ENCODE results near the gene RFNG.

Gene RFNG

GRCh38 chr17:82012640-82013295 is 38.8 kb downstream of the RFNG start:
- no peak for DNase-seq

DNA sequence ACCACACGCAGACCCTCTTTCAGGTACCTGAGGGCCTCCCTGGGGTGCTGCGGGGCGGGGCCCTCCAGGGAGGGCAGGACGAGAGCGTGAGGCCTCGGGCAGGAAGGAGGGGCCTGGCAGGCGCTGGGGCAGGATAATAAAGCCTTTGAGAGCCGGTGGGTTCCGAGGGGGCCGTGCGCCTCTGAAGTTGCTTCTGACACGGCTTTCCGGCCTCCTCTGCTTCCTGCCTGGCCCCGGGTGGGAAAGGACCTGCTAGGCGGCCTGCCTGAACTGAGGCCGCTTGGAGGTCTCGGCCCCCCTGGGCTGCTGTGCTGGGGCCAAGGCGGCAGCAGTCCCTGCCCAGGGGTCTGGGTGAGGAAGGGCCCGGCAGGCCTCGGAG is 39.4 kb downstream of the RFNG start:
- DNase-seq = no peak

DNA sequence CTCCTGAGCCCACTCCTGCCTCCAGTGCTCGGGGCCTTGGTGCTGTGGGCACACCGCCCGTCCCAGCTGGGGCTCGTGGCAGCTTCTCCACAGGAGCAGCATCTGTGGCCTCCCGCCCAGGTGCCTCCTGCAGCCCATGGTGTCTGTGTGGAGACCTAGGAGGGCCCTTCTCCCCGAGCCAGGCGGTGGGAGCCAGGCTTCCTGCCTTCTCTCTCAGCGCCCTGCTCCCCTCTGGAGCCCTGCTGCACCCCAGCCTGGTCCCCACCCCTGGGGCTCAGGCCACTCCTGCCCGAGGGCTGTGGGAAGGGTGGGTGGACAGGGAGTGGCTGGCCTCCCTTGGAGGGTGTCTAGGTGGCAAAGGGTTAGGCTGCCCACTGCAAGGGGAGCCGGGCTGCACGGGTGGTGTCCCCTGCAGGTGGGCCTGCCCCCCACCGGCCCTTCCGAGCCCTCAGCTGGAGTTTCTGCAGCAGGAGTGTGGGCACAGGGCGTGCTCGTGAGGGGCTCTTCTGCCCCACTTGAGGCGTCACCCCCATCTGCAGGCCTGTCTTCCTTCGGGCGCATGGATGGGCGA is 39.9 kb downstream of the RFNG start:
- DNase-seq = no peak

DNA sequence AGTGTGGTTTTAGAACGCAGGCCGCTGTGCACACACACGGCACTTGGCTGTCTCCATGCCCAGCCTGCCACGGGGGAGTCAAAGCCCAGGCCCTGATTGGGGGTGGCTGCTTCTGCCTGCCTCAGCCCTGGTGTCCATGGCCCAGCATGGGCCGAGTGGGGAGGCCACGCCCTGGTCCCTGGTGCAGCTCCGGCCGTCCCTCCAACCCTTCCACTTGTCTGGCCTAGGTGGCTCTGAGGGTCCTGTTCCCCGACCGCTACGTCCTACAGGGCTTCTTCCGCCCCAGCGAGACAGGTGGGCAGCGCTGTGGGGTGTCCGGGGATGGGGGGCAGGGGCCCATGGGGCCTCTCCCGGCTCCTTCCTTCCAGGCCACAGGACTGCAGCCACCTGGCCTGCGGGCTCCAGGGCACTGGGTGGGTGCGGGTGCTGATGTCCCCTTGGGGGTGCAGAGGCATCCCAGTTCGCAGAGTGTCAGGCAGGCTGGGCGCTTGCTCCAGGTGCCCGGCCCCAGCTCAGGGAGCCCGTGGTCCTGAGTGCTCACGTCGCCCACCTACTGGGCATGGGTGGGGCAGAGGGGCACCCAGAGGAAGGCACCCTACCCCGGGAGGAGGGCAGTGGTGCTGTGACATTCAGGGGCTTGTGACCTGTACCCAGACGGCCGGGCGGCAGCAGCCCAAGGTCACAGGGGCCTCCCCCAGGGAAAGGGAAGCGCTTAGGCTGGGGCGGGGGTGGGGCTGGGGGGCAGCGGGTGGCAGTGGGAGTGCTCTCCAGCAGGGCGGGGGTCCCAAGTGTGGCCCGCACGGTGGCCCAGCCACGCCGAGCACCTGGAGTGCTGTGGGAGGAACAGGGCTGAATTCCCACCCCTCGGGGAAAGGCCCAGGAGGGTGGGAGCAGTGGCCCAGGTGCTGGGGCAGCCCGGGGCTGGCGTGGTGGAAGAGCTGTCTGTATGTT is 40.8 kb downstream of the RFNG start:
- no peak for DNase-seq

GRCh38 chr17:82009413-82009812 is 42.2 kb downstream of the RFNG start:
- no peak for DNase-seq

DNA sequence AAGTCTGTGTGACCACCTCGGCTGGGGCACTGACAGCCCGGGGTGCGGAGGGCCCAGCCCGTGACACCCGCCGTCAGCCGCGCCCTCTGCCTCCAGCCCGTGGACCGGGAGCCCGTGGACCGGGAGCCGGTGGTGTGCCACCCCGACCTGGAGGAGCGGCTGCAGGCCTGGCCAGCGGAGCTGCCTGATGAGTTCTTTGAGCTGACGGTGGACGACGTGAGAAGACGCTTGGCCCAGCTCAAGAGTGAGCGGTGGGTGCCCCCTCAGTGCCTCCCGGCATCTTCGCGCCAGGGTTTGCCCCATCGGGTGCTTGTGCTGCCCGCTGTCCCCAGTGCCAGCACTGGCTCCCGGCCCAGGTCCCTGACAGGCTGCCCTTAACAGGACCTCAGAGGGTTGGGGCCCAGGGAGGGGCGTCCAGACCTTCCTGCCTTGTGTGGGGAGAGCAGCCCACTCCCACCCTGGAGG is 42.6 kb downstream of the RFNG start:
- DNase-seq = no peak

DNA sequence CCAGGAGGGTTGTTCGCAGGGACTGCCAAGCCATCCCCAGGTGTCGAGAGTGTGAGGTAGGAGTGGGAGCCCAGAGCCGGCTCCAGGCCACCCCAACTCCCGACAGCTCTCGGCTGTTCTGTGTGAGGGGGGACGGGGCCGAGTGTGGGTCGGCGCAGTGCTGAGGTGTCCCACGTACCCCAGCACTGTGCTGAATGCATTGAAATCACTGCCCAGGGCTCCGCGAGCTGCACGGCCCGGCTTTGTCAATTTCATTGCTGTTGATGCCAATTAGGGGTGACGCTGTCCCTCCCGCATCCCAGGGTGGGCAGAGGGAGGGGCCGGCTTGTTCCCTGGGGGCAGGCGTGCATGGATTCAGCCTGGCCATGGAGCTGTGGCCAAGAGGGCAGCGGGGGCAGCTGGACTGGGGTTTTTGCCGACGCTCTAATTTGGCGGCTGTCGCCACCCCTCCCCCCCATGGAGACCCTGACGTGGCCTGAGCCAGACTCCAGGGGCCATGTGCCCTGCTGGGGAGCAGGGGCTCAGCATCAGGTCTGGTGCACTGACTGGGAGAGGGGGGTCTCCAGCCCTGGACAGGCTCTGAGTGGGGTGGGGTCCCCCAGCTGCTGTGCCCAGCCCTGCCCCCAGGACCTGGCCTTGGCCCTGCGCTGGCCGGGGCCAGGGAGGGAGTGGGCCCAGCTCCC is 43.2 kb downstream of the RFNG start:
- DNase-seq = no peak

GRCh38 chr17:82007495-82008257 is 43.9 kb downstream of the RFNG start:
- no peak for DNase-seq

DNA sequence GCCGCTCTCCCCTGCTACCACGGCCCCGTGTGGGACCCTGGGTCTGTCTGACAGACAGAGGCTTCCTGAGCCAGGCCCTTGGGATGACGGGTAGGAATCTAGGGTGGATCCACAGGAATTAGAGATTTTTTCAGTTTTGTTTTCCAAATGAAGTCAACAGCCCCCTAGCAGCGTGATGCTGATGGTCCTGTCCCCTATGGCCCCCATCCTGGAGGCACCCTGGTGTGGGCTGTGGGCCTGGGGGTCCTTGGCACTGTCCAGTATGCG is 44.5 kb downstream of the RFNG start:
- DNase-seq = no peak

GRCh38 chr17:82006468-82007227 is 45.0 kb downstream of the RFNG start:
- no peak for DNase-seq

DNA sequence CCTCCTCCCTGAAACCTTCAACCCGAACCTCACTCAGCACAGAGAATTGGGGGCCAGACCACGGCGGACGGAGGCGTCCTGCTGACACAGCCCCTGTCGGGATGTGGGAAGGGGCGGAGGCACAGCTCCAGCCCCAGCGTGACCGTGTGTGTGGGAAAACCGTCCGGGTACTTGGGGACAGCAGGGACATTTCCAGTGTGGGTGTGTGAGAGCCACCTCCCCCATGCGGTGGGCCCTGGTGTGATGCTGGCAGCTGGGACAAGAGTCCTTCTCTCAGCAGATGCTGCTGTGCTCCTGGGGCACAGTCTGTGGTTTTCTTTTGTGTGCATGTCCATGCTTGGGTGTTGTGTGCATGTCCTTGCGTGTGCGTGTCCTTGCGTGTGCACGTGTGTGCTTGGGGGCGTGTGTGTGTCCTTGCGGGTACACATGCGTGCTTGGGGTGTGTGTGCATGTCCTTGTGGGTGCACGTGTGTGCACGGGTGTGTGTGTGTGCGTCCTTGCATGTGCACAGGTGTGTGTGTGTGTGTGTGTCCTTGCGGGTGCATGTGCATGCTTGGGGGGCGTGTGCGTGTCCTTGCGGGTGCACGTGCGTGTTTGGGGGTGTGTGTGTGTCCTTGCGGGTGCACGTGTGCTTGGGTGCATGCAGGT is 45.8 kb downstream of the RFNG start:
- DNase-seq = no peak

DNA sequence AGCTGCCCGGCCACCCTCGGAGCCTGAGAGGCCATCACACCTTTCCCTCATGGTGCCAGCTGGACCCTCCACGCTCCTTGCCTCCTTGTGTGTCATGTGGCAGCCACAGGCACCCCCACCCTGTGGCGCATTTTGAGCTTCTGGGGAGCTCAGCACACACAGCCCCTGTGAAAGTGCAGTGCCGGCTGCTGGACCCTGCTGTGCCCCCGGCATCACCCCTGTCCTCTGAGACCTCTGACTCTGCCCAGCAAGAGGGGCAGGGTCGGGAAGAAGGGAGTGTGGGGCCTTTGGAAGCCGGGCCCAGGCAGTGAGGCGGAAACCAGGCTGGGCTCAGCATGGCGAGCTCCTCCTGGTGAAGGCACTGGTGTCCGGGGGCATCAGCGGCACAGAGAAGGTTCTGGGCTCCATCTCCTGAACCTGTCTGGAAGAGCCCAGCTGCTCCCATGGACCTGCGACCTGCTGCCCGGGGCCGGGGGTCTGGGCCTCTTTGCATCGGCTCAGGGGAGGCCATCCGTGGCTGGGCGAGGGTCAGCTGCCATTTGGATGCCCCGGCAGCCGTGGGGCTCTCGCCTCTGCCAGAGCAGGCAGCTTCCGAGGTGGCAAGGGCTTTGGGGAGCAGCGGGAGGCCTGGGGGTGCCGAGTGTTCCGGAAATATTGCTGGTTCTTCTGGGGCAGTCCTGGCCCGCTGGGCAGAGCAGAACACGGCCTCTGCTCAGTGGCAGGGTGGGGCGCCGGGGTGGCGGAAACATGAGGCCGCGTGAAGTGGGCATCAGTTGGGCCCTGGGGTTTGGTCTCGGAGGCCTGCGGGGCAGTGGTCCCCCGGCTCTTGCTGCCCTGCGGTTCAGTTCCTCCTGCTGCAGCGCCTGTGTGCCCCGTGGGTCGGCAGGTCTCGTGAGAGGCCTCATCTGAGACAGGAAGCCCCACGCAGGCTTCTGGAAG is 46.8 kb downstream of the RFNG start:
- no peak for DNase-seq

DNA sequence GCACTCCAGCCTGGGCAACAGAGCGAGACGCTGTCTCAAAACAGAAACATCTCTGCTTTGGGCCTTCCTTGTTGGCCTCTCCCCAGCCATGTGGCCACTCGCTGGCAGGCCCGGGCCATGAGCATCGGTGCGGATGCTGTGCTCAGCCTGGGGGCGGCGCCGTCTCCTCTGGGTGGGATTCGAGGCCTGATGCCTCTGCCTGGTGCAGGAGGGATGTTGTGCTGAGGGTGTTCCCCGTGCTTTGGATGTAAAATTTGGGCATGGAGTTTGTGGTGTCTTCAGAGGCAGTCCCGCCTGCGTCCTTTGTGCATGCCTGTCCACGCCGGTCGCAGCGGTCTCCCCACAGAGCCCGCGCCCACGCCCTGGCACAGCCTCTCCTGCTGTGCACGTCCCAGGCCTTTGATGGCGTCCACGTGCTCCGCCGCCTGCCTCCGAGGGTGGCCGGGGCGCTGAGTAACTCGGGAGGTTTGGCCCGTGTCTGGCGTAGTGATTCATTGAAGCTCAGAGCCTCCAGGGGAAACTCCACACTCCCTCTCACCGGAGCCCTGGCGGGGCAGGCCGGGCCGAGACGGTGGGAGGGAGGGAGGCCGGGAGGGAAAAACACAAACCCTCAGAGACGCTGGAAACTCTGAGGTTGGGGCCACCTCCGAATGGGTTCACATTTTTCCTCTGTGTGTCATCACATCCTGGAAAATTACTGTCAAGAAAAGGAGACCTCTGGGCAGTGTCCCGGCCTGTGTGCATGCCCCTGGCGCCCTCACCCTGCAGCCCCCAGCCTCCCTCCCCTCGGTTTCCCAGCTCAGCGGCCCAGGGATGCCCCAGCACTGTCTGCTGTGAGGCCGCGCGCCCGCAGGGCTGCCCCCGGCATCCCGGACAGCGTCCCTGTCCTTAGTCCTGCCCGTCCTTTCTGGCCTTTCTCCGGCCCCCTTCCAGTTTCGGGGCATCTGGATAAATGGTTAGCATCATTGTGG is 47.9 kb downstream of the RFNG start:
- no peak for DNase-seq

DNA sequence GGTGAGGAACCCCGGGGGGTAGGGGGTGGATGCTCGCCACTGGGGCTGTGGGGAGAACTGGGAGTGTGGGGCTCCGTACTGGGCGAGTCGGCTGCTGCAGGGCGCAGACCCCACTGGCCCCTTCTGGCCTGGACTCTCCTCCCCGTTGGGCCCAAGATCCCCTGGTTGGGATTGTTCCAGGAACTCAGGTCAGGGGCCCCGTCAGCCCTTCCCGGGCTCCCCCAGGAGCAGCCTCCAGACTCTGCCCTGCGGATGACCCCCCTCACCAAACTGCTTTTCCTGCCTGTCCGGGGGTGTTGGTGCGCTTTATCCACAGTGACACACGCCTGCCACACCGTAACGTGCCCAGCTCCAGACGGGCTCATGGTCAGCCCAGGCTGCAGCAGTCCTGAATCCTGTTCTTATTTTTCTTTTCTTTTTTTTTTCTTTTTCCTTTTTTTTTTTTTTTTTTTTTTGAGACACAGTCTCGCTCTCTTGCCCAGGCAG is 50.0 kb downstream of the RFNG start:
- no peak for DNase-seq

- no peak for DNase-seq
Measured at GRCh38 chr17:82000803-82001570, 50.6 kb downstream of the RFNG start.

GRCh38 chr17:81999976-82000802 is 51.4 kb downstream of the RFNG start:
- DNase-seq = no peak

DNA sequence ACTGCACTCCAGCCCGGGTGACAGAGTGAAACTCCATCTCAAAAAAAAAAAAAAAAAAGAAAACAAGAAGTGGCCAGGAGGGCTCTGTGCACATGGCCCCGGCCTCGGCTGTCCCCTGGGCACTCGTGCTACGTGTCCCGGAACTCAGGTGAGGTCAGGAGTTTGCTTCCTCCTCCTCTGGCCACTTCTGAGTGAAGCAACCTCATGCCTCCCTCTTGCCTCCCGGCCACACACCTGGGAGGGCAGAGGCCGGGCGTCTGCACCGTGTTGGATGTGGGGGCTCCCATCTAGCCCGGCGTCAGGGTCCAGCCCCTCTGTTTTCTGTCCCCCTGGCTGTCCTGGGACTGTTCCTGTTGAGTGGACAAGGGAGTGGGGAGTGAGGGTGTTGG is 52.0 kb downstream of the RFNG start:
- no peak for DNase-seq
